GM18870 (cell line): ENCODE data around the gene CYP26B1.

Experiments
- ATAC-seq: cut with Tn5 transposase; IDR thresholded peaks from one replicate; pipeline ENCODE4 v1.9.1; 2021; ENCODE audit warnings: moderate library complexity; ENCODE audit not compliant: unreplicated experiment

The CYP26B1 gene

GRCh38 chr2:72084584-72084976 is 63.1 kb downstream of the CYP26B1 start:
- ATAC-seq = no peak

GRCh38 chr2:72083751-72084583 is 63.7 kb downstream of the CYP26B1 start:
- ATAC-seq = no peak

GRCh38 chr2:72082887-72083286 is 64.8 kb downstream of the CYP26B1 start:
- ATAC-seq = no peak

DNA sequence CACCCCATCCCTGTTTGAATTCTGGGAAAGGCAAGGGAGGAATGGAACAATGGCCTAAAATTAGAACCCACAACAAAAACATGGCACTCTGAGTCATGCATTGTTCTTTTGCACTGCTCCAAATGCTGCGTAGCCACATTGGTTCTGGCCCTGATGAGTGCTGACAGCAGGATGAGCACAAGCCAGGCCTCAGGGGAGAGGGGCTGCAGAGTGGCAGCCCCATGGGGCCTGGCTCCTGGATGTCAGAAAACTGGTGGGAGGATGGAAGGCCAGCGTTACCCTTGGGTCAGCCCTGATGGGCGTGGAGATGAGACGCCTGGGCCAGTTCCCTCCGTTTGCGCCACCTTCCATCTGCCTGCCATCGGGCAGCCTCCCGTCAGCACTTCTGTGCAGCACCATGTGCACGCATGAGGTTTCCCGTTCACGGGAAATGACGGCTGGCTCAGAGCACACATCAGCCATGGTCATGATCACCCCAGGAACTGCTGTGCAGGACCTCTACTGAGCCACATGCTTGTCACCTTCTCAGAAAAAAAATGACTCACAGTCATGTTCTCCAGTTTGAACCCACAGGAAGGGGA is 65.6 kb downstream of the CYP26B1 start:
- ATAC-seq = no peak

- no peak for ATAC-seq
Measured at GRCh38 chr2:72081451-72081850, 66.2 kb downstream of the CYP26B1 start.

- no peak for ATAC-seq
Measured at GRCh38 chr2:72080286-72081145, 67.1 kb downstream of the CYP26B1 start.
